ENCODE data around the gene OLIG1. TPM values are rescaled to one million over a fixed set of nuclear protein-coding genes. Genes with fewer than 3 reads are reported as not detected.

Gene OLIG1
- not detected for total RNA-seq (ENCODE audit: insufficient read depth, low replicate concordance)

- DNase-seq (ENCODE audit: low spot score): no peak
These were observed at the start of gene OLIG1 for GRCh38 chr21:33069994-33070743. OLIG1 (plus strand) TSS chr21:33070141; CDS start chr21:33070247, 106 bp downstream.

DNA sequence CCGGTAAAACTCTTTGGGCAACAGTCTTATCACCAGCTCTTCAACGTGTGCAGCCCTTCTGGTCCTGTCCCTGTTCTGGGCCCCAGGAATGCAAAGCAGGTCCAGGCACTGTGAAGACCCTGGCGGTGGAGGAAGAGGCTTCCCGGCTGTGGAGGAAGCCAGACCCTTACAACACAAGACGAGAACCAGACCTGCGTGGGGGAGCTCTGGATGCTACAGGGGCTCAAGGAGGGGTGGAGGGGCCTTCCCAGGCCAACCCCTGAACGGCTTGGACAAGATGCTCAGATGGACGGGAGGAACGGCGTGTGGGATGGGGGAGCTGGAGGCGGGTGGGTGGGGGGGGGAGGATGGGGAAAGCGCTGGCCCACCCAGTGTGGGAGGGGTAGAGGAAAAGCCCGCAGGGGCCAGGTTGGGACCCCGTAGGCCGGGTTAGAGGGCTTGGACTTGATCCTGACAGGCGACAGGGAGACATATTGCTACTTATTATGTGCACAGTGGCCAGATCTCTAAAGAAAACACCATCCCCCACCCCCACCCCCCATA, 49.3 kb upstream of the OLIG1 start:
- no peak for DNase-seq (ENCODE audit: low spot score)

DNA sequence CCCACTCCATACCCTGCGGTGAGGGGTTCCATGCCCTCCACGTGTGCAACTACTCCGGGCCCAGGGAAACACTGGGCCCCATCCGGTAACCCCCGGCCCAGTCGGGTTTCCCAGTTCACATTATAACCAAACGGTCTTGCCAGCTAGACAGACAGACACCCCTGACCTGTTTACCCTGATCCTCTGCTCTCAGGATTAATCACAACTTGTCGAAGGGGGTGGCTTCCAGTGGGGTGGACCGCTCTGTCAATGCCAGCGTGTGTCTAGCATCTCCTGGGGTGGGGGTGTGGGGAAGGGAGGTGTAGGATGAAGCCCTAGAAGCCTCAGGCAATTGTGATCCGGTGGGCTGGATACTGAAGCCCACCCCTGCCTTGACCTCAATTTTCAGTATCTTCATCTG, 48.8 kb upstream of the OLIG1 start:
- DNase-seq (ENCODE audit: low spot score): no peak

DNA sequence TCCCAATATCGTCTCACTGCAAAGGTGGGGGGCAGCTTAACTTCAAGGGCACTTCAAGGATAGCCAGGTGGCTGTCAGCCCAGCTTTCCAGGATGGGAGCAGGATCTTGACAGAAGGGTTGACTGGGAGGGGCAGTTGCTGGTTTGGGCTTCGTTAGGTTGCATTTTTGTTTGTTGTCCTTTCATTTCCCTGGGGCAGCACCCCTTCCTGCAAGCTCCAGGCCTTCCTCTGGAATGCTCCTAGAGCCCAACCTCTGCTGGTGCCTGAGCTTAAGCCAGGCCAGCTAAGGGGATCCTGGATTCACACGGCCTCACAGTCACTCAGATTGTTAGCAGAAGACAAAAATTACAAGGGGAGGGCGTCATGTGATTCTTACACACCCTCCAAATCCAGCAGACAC, 48.3 kb upstream of the OLIG1 start:
- DNase-seq (ENCODE audit: low spot score): no peak

DNA sequence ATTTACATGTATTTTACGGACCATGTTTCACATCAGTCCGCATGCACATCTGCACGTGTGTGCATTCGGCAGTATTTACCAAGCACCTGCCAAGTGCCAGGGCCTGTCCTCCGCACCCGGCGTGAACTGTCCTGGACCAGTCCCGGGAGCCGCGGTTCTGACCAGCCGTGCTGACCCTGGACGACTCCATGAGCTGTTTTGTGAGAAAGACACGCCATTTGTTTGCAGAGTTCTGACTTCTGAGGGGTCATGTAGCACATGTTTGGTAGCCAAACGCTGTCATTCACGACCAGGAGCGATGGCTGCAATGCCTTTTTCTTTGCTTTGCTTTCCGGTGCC, 47.5 kb upstream of the OLIG1 start:
- DNase-seq (ENCODE audit: low spot score): no peak

DNA sequence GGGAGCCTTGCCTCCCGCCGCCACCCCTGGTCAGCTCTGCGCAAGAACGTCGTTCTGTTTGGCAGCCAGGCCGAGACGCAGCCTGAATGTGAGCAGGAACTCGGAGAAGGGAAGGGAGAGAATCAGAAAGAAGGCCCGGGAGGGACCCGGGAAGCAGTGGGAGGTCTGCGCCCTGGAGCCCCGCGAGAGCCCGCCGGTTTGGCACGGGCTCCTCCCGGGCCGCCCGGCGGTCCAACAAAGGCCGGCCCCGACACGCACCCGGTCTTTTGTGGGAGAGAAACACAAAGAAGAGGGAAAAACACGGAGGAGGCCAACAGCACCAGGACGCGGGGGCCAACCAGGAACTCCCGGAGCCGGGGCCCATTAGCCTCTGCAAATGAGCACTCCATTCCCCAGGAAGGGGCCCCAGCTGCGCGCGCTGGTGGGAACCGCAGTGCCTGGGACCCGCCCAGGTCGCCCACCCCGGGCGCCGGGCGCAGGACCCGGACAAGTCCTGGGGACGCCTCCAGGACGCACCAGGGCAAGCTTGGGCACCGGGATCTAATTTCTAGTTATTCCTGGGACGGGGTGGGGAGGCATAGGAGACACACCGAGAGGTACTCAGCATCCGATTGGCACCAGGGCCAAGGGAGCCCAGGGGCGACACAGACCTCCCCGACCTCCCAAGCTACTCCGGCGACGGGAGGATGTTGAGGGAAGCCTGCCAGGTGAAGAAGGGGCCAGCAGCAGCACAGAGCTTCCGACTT, 46.9 kb upstream of the OLIG1 start:
- no peak for DNase-seq (ENCODE audit: low spot score)

GRCh38 chr21:33023574-33024200, 46.3 kb upstream of the OLIG1 start:
- DNase-seq (ENCODE audit: low spot score): no peak

GRCh38 chr21:33024201-33025103, 45.5 kb upstream of the OLIG1 start:
- DNase-seq (ENCODE audit: low spot score): no peak

GRCh38 chr21:33025106-33025488, 44.8 kb upstream of the OLIG1 start:
- DNase-seq (ENCODE audit: low spot score): no peak

DNA sequence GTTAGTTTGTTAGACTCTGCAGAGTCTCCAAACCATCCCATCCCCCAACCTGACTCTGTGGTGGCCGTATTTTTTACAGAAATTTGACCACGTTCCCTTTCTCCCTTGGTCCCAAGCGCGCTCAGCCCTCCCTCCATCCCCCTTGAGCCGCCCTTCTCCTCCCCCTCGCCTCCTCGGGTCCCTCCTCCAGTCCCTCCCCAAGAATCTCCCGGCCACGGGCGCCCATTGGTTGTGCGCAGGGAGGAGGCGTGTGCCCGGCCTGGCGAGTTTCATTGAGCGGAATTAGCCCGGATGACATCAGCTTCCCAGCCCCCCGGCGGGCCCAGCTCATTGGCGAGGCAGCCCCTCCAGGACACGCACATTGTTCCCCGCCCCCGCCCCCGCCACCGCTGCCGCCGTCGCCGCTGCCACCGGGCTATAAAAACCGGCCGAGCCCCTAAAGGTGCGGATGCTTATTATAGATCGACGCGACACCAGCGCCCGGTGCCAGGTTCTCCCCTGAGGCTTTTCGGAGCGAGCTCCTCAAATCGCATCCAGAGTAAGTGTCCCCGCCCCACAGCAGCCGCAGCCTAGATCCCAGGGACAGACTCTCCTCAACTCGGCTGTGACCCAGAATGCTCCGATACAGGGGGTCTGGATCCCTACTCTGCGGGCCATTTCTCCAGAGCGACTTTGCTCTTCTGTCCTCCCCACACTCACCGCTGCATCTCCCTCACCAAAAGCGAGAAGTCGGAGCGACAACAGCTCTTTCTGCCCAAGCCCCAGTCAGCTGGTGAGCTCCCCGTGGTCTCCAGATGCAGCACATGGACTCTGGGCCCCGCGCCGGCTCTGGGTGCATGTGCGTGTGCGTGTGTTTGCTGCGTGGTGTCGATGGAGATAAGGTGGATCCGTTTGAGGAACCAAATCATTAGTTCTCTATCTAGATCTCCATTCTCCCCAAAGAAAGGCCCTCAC, 44.2 kb upstream of the OLIG1 start, which contains the start of gene OLIG2:
TSS of gene OLIG2 (plus strand) at position 447 of the 954 bp plus-strand sequence. CDS start 928 bp downstream, outside the sequence.
- no peak for DNase-seq (ENCODE audit: low spot score)

- DNase-seq (ENCODE audit: low spot score): no peak
These were observed 43.5 kb upstream of the OLIG1 start for GRCh38 chr21:33026443-33026858.

DNA sequence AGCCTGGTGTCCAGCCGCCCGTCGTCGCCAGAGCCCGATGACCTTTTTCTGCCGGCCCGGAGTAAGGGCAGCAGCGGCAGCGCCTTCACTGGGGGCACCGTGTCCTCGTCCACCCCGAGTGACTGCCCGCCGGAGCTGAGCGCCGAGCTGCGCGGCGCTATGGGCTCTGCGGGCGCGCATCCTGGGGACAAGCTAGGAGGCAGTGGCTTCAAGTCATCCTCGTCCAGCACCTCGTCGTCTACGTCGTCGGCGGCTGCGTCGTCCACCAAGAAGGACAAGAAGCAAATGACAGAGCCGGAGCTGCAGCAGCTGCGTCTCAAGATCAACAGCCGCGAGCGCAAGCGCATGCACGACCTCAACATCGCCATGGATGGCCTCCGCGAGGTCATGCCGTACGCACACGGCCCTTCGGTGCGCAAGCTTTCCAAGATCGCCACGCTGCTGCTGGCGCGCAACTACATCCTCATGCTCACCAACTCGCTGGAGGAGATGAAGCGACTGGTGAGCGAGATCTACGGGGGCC, 43.0 kb upstream of the OLIG1 start:
- DNase-seq (ENCODE audit: low spot score): no peak

GRCh38 chr21:33027401-33028286, 42.3 kb upstream of the OLIG1 start:
- DNase-seq (ENCODE audit: low spot score): no peak

GRCh38 chr21:33028287-33028670, 41.7 kb upstream of the OLIG1 start:
- no peak for DNase-seq (ENCODE audit: low spot score)

DNA sequence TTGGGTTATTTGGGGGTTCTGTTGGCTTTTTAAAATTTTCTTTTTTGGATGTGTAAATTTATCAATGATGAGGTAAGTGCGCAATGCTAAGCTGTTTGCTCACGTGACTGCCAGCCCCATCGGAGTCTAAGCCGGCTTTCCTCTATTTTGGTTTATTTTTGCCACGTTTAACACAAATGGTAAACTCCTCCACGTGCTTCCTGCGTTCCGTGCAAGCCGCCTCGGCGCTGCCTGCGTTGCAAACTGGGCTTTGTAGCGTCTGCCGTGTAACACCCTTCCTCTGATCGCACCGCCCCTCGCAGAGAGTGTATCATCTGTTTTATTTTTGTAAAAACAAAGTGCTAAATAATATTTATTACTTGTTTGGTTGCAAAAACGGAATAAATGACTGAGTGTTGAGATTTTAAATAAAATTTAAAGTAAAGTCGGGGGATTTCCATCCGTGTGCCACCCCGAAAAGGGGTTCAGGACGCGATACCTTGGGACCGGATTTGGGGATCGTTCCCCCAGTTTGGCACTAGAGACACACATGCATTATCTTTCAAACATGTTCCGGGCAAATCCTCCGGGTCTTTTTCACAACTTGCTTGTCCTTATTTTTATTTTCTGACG, 41.1 kb upstream of the OLIG1 start:
- no peak for DNase-seq (ENCODE audit: low spot score)

DNA sequence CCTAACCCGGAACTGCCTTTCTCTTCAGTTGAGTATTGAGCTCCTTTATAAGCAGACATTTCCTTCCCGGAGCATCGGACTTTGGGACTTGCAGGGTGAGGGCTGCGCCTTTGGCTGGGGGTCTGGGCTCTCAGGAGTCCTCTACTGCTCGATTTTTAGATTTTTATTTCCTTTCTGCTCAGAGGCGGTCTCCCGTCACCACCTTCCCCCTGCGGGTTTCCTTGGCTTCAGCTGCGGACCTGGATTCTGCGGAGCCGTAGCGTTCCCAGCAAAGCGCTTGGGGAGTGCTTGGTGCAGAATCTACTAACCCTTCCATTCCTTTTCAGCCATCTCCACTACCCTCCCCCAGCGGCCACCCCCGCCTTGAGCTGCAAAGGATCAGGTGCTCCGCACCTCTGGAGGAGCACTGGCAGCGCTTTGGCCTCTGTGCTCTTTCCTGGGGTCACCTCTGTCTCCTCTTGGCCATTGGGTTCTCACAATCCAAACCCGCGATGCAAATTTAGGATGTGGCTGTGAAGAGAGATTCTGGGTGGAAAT, 40.5 kb upstream of the OLIG1 start:
- no peak for DNase-seq (ENCODE audit: low spot score)

GRCh38 chr21:33029975-33030461, 39.9 kb upstream of the OLIG1 start:
- DNase-seq (ENCODE audit: low spot score): no peak

DNA sequence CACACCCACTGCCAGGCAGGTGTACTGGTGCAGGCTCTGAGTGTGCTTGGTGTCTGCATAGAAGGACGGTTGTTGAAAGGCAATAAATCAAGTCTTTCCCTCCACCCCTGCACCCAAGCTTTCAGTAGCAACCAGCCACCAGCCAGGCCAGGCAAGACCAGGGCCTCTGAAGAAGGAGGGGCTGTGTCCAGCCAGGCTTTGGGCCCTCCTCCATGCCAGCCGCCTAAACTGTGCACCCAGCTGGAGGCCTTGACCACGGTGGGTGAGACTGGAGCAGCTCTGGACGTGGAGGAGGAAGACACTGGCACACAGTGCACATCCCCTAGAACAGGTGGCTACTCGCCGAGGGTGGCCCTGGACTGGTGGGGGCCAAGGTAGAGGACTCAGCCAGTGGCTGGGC, 39.3 kb upstream of the OLIG1 start:
- DNase-seq (ENCODE audit: low spot score): no peak
